B cell (primary cell): ENCODE results near the gene COQ5.

Experiments used
- EZH2 ChIP-seq: IDR thresholded peaks from 2 replicates; pipeline ENCODE4 v1.6.1; 2012; ENCODE audit warnings: borderline replicate concordance, low read depth, mild to moderate bottlenecking, moderate library complexity, low read length; ENCODE audit not compliant: insufficient read depth, poor library complexity, severe bottlenecking
- TF ChIP-seq, protein P1 (sequence below): fragments of 200-600 bp; IDR thresholded peaks from one replicate; pipeline ENCODE4 v1.8.0; 2022; ENCODE audit warnings: antibody characterized with exemption, mild to moderate bottlenecking

DNA sequence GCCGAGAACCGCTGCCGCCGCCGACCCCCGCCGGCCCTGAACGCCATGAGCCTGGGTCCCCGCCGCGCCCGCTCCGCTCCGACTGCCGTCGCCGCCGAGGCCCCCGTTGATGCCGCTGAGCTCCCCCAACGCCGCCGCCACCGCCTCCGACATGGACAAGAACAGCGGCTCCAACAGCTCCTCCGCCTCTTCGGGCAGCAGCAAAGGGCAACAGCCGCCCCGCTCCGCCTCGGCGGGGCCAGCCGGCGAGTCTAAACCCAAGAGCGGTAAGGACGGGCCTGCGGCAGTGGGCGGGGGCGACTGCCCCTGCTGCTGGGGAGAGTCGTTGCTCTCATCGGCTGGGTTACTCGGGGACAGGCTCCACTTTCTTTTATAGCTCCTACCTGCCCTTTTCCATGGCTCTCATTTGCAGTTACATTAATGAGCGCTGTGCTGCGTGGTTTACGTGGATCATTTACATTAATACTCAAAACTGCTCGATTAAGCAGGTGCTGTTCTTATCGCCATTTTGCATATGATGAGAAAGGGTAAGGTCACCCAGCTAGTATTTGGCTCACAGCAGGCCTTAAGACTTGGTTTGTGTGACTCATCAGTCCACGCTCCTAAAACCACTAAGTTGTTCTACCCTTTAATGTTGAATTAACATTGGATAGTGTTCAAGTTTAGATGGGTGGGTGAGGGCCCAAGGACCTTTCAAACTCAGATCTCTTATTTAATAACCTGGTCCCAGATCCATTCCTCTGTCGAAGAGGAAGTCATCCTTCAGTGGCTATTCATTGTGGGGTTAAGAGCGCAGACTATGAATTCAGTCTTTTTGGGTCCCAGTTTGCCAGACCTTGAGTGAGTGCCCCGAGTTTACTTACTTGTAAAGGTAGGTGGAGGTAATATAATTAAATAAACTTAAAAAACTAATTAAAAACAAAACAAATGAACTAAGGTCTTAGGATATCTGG is 6.0 kb upstream of the COQ5 start:
- TF ChIP-seq, protein P1, sequence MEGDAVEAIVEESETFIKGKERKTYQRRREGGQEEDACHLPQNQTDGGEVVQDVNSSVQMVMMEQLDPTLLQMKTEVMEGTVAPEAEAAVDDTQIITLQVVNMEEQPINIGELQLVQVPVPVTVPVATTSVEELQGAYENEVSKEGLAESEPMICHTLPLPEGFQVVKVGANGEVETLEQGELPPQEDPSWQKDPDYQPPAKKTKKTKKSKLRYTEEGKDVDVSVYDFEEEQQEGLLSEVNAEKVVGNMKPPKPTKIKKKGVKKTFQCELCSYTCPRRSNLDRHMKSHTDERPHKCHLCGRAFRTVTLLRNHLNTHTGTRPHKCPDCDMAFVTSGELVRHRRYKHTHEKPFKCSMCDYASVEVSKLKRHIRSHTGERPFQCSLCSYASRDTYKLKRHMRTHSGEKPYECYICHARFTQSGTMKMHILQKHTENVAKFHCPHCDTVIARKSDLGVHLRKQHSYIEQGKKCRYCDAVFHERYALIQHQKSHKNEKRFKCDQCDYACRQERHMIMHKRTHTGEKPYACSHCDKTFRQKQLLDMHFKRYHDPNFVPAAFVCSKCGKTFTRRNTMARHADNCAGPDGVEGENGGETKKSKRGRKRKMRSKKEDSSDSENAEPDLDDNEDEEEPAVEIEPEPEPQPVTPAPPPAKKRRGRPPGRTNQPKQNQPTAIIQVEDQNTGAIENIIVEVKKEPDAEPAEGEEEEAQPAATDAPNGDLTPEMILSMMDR, result peak; percentile 13
- no peak for TF ChIP-seq EZH2
